T47D (cell line): Measurements from ENCODE around the gene CD3G.

Experiments used
- DNase-seq, 2 experiments: peaks; one replicate each; pipeline versions ENCODE4 v3.0.0 to v3.0.0-alpha.2; 2011 to 2012; ENCODE audit warnings: low read depth in 1 of 2, low spot score in 1 of 2
- JUND ChIP-seq: IDR thresholded peaks from 2 replicates; pipeline ENCODE4 v1.6.1; 2012; ENCODE audit warnings: low read depth
- in situ Hi-C: cut with HindIII; loops from 2 replicates; pipeline ENCODE4 v1.10.0; 2016; ENCODE audit warnings: low sequenced_read_pairs, low pct_unique_long_range_greater_than_20kb

The CD3G gene

DNA sequence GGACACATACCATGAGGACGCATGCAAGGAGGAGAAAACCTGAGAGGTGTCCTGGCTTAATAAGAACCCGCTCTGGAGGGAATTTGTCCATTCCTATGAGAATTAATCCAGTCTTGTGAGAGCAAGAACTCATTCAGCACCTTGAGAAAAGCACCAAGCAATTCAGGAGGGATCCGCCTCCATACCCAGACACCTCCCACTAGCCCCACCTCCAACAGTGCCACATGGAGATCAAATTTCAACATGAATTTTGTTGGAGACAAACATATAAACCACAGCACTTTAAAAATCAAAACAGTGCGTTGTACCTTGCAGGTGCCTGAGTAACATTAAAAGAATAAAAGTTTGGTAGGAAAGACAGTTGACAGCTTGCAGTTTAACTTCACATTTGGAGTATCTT, 26.6 kb downstream of the CD3G start:
- DNase-seq: peak in 1 of 2 experiments; percentile 69
- no peak for TF ChIP-seq JUND
- in situ Hi-C loops: no loop called here

DNA sequence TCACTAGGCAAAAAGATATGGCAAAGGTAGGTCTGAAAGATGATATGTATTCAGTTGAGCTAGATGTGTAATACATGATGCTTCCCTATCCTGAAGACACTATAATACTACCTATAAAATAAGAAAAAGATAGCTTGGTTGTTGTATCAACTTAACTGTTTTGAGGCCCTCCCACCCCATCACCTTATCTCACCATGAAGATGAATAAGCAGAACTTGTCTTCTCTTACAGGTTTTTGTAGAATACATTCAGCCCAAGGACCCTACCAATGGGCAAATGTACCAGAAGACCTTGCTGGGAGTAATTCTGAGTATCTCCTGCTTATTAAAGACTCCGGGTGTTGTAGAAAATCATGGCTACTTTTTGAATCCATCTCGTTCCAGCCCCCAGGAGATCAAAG, 29.1 kb downstream of the CD3G start:
- in situ Hi-C loops: no loop called here
- no peak for TF ChIP-seq JUND
- no peak for DNase-seq

DNA sequence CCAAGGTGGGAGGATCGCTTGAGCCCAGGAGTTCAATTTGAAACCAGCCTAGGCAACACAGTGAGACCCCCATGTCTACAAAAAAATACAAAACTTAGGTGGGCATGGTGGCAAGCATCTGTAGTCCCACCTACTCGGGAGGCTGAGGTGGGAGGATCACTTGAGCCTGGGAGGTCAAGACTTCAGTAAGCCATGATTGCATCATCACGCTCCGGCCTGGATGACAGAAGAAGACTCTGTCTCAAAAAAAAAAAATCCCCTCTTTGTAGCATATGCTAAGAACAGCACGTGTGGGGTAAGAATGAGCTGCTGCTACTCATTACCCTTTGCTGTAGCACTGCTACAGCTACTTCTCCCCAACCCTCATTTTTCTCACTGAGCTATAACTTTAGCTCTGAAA, 29.7 kb downstream of the CD3G start:
- in situ Hi-C loops: no loop called here
- no peak for DNase-seq
- no peak for TF ChIP-seq JUND

DNA sequence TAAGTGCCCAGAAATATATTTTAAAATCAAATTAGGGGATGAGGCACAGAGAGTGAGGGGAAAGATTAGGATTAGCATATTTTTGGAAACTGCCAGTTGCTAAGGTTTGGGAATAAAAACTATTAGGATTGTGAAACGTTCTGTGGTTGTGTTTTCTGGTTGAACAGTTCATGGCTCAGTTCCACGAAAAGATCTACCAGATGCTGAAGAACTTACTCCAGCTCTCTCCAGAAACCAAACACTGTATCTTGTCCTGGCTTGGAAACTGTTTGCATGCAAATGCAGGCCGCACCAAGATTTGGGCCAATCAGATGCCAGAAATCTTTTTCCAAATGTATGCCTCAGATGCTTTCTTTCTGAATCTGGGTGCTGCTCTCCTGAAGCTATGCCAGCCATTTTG, 30.6 kb downstream of the CD3G start:
- in situ Hi-C loops: no loop called here
- no peak for DNase-seq
- no peak for TF ChIP-seq JUND

DNA sequence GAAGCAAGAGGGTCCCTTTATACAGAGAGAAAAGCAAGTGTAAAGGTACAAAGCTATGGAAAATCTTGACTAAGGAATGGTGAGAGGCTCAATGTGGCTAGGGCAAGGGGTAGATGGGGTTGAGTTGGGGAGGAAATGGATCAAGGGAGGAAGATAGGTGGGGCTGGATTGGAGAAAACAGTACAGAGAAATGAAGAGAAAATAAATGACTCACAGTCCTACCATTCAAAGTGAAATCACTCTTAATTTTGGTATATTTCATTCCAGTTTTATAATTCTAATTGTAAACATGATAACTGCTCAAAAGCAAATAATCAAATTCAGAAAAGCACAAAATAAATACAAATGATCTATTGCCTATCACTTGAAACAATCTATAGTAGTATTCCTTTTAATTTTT, 31.8 kb downstream of the CD3G start:
- in situ Hi-C loops: no loop called here
- TF ChIP-seq JUND: no peak
- DNase-seq: no peak

DNA sequence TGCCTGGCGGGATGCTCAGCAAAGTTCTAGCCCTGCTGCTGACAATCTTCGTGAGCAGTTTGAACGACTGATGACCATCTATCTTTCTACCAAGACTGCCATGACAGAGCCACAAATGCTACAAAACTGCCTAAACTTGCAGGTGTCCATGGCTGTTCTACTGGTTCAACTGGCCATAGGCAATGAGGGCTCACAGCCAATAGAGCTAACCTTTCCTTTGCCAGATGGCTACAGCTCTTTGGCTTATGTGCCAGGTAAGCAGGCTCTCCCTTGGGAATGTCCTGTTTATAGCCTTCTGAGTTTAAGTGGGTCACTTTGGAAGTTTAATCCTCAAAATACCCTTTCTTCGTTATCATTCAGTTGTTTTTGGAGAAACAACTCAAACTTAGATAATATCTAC, 35.4 kb downstream of the CD3G start:
- in situ Hi-C loops: no loop called here
- no peak for TF ChIP-seq JUND
- DNase-seq: peak; percentile 25 to 90

DNA sequence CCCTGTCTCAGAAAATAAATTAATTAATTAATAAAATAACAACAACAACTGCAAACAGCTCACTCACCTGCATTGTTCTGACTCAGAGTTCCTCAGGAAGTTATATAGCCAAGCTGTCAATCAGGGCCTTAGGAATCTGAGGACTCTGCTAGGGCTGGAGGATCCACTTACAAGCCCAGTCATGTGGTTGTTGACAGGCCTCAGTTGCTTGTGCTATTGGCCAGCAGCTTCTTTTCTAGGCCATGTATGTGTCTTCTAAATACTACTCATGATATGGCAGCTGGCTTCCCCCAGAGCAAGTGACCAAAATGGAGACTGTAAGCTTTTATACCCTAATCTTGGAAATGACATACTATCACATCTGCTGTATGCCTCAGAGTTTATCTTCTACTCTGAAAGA, 36.4 kb downstream of the CD3G start:
- no peak for TF ChIP-seq JUND
- in situ Hi-C loops: no loop called here

DNA sequence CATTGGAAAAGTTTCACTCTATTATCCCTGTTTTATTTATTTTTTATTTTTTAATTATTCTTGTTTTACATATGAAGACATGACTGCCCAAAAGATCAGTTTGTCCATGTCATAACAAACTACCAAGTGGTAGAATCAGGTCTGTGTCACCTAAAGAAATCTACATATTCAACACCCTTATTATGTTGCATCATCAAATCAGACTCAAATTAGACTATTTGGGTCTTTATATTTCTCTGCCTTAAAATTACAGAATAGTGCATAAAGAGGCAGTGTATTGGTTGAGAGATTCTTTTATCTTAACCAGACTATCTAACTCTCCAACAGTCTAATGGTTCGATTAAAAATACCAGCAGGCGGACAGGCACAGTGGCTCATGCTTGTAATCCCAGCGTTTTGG, 38.8 kb downstream of the CD3G start:
- DNase-seq: no peak
- in situ Hi-C loops: no loop called here
- TF ChIP-seq JUND: no peak

More for the DNA sequence above, 36.4 kb downstream of the CD3G start:
- DNase-seq: peak in 1 of 2 experiments; percentile 64

DNA sequence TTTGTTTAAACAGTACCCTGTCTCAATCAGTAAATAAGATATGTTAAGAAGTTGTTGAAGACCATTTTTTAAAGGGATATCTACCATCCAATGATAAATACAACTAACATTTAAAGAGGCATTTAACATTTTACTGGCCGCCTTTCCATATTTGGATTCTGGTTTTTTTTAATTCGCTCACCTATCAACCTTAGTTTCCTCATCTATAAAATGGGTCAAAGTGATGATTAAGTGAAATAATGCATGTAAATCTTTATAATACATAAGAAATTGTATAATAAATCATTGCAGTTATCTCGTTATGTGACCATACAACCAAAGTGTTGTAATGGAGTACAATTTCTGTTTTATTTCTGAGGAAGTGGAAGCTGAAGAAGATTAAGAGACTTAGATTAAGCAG, 39.5 kb downstream of the CD3G start:
- no peak for TF ChIP-seq JUND
- no peak for DNase-seq
- in situ Hi-C loops: no loop called here

DNA sequence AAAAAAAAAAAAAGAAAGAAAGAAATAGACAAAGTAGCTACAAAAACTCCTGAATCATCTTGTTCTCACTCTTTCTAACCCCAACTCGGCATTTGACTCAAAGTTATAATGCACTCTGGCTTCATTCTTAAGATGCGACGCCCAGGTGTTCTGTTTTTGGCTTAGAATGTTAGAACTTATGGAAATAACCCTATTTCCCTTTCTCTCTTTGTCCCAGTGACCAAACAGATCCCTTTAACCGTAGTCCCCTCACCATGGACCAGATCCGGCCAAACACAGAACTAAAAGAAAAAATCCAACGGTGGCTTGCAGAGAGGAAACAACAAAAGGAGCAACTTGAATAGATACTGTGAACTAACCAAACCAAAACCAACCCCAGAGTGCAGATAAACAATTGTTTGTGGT, 52.0 kb downstream of the CD3G start:
- TF ChIP-seq JUND: no peak
- DNase-seq: no peak
- in situ Hi-C loops: no loop called here

DNA sequence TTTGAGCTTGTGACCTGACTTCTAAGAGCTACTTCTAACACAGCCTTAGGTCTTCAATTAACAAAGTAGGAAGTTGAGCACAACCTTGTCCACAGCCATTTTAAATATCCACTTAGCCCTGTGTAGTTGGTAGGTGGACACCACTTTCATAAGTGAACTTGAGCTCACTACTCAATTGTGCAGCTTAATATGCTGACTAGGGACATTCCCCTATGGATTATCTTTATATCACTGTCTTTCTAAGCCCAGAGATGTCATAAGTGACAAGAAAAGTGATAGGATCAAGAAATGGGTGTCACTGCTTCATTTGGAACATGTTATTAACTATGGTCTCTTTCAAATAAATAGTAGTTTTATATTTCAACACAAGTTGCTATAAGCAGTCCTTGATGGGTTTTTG, 53.3 kb downstream of the CD3G start:
- no peak for DNase-seq
- TF ChIP-seq JUND: no peak
- in situ Hi-C loops: no loop called here

DNA sequence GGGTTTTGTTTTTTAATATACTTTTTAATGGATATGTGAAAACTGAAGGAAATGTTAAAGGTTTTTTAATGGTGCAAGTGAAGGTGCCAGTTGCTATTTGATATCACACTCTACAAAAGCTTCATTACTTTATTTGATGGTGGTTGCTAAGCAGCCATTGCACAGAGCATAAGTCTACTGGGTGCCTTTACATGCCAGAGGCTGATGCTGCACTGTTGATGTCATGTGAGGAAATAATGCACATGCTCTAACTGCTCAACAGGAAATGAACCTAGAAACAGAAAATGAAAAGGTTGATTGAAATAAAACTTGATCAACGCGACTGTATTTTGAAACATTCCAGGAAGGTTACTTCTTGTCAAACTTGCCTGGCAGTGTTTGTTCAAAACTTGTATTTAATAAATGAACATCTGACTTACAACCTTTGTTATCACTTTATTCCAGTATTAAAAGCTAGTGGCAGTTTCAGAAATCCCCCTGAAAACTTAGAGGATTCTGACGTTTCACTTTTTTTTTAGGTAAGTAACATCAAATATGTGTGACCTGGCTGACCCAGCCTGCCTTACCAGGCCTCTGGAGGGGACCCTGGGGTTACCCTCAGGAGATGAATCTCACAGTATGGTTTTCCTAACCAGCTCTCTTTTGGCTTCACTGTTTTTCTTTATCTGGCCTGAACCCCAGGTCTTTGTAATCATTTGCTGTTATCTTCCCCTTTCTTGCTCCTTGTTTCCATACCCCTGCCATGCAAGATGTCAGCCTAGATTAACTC, 54.8 kb downstream of the CD3G start:
- in situ Hi-C loops: no loop called here
- no peak for DNase-seq
- TF ChIP-seq JUND: no peak

DNA sequence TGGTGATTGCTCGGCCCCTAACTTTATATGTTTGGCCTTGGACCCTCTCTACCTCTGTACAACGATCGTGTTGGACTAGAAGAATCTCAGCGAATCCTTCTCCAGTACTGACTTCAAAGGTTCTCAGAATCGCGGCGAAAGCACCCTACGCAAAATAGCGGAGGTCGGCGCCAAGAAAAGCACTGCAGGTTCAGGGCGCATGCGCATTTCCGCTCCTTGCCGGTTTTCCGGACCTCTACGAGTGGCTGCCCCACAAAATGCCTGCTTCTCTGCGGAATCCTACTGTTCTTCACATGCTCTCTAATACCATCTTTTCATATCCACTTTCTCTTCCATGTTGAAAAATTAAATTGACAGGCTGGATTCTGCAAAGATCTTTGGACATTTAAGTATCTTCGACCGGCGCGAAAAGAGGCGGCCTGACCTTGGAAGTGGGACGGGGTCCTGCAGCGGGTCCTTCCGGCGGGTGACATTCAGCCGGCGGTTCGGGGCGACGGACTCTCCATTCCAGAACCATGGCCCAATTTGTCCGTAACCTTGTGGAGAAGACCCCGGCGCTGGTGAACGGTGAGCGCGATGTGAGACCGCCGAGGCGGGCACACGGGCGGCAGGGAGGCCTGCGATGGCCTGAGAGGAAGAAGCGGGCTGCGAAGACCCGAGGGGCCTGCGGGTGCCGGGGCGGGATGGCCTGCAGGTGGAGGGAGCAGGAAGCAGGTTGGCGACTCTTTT, 57.2 kb downstream of the CD3G start, which contains the start of gene ATP5MG:
ATP5MG (plus strand) TSS at position 456 of the 729 bp plus-strand sequence; CDS start at position 516, 60 bp downstream.
- DNase-seq: peak; percentile 89 to 93
- no peak for TF ChIP-seq JUND
- in situ Hi-C loops: no loop called here
